Peyer's patch (tissue), 4 donors: ENCODE data around the gene DDX31.

Experiments
- POLR2A ChIP-seq, 2 donors: fragments of 450-650 bp; IDR thresholded peaks; one replicate each; pipeline ENCODE4 v1.5.1; 2017; ENCODE audit warnings: antibody characterized with exemption in 2 of 2, mild to moderate bottlenecking in 2 of 2, moderate library complexity in 2 of 2
- TF ChIP-seq, protein P1 (sequence below), 6 experiments: fragments of 450-650 bp in 4 of 6; fragments of 200-600 bp in 2 of 6; sonication (generic) in 1 of 6; IDR thresholded peaks; one replicate each; pipeline ENCODE4 v1.5.1; 2017 to 2019; ENCODE audit warnings: antibody characterized with exemption in 6 of 6, mild to moderate bottlenecking in 3 of 6, moderate library complexity in 1 of 6

DNA sequence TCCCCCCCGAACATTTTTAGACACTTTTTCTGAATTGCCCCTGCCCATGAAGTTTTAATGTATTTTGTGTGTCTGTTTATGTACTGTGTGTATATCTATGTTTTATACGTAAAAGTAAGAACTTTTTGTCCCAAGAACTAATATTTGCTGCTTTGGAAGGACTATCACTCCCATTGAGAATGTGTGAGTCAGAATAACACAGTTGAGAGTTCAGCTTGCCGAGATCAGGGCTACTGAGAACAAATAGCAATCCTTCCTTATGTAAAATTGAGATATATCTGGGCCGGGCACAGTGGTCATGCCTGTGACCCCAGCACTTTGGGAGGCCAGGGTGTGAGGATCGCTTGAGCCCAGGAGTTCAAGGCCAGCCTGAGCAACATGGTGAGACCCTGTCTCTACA lies 11.8 kb upstream of the DDX31 start:
- TF ChIP-seq, protein P1, sequence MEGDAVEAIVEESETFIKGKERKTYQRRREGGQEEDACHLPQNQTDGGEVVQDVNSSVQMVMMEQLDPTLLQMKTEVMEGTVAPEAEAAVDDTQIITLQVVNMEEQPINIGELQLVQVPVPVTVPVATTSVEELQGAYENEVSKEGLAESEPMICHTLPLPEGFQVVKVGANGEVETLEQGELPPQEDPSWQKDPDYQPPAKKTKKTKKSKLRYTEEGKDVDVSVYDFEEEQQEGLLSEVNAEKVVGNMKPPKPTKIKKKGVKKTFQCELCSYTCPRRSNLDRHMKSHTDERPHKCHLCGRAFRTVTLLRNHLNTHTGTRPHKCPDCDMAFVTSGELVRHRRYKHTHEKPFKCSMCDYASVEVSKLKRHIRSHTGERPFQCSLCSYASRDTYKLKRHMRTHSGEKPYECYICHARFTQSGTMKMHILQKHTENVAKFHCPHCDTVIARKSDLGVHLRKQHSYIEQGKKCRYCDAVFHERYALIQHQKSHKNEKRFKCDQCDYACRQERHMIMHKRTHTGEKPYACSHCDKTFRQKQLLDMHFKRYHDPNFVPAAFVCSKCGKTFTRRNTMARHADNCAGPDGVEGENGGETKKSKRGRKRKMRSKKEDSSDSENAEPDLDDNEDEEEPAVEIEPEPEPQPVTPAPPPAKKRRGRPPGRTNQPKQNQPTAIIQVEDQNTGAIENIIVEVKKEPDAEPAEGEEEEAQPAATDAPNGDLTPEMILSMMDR (IDR thresholded peaks at IDR 0.05) = no peak
- TF ChIP-seq POLR2A (IDR thresholded peaks at IDR 0.05) = no peak
